ENCODE results near the gene SPSB2.

SPSB2 gene

GRCh38 chr12:6837370-6838060 lies 35.6 kb downstream of the SPSB2 start:
- Histone ChIP-seq H3K27me3 (ENCODE audit: insufficient read depth, low read depth) (peaks cover 17% of the 10 kb centered on the region; the same call in 1 of the 2 replicates), H3K79me2 (ENCODE audit: insufficient read depth, low read depth) (no peaks in the 10 kb centered on the region), H3K36me3 (ENCODE audit: insufficient read depth) (no peaks in the 10 kb centered on the region), H2AFZ (ENCODE audit: low read depth) (no peak overlapping the region), H4K20me1 (ENCODE audit: insufficient read depth) (no peaks in the 10 kb centered on the region), H3K4me2 (no peak overlapping the region), H3K27ac (no peak overlapping the region), H3K4me1 (ENCODE audit: low read depth, poor library complexity, severe bottlenecking) (peaks cover 10% of the 10 kb centered on the region), H3K4me3 (IDR thresholded peaks at IDR 0.05; ENCODE audit: insufficient read depth, low read depth, low read length) (no peak overlapping the region), H3K9ac (no peak overlapping the region)
- no peak for TF ChIP-seq CTCF (conservative IDR thresholded peaks at IDR 0.05; ENCODE audit: low read depth, low read length)

- no peak overlapping the region for H3K4me2 ChIP-seq
- no peak overlapping the region for H3K4me3 ChIP-seq (IDR thresholded peaks at IDR 0.05; ENCODE audit: insufficient read depth, low read depth, low read length)
- H3K27me3 ChIP-seq (ENCODE audit: insufficient read depth, low read depth), result peaks cover 23% of the 10 kb centered on the region; the same call in 1 of the 2 replicates
- peaks cover 10% of the 10 kb centered on the region for H3K4me1 ChIP-seq (ENCODE audit: low read depth, poor library complexity, severe bottlenecking)
- no peak overlapping the region for H2AFZ ChIP-seq (ENCODE audit: low read depth)
- H4K20me1 ChIP-seq (ENCODE audit: insufficient read depth), result no peaks in the 10 kb centered on the region
- no peaks in the 10 kb centered on the region for H3K79me2 ChIP-seq (ENCODE audit: insufficient read depth, low read depth)
- TF ChIP-seq CTCF (conservative IDR thresholded peaks at IDR 0.05; ENCODE audit: low read depth, low read length), result no peak
- no peaks in the 10 kb centered on the region for H3K36me3 ChIP-seq (ENCODE audit: insufficient read depth)
- H3K9ac ChIP-seq, result no peak overlapping the region
- no peak overlapping the region for H3K27ac ChIP-seq
Measured at GRCh38 chr12:6836851-6837250, 36.3 kb downstream of the SPSB2 start.

- no peak for TF ChIP-seq CTCF (conservative IDR thresholded peaks at IDR 0.05; ENCODE audit: low read depth, low read length)
- H3K4me2 ChIP-seq, result no peak overlapping the region
- H3K36me3 ChIP-seq (ENCODE audit: insufficient read depth), result no peaks in the 10 kb centered on the region
- no peaks in the 10 kb centered on the region for H4K20me1 ChIP-seq (ENCODE audit: insufficient read depth)
- H3K4me3 ChIP-seq (IDR thresholded peaks at IDR 0.05; ENCODE audit: insufficient read depth, low read depth, low read length), result no peak overlapping the region
- H3K27me3 ChIP-seq (ENCODE audit: insufficient read depth, low read depth), result peaks cover 41% of the 10 kb centered on the region
- no peaks in the 10 kb centered on the region for H3K79me2 ChIP-seq (ENCODE audit: insufficient read depth, low read depth)
- no peak overlapping the region for H3K27ac ChIP-seq
- peaks cover 5% of the 10 kb centered on the region for H3K4me1 ChIP-seq (ENCODE audit: low read depth, poor library complexity, severe bottlenecking)
- H3K9ac ChIP-seq, result no peak overlapping the region
- no peak overlapping the region for H2AFZ ChIP-seq (ENCODE audit: low read depth)
Measured at GRCh38 chr12:6834873-6835272, 38.2 kb downstream of the SPSB2 start.

- Histone ChIP-seq H3K4me1 (ENCODE audit: low read depth, poor library complexity, severe bottlenecking) (no peaks in the 10 kb centered on the region), H3K4me2 (no peak overlapping the region), H3K27me3 (ENCODE audit: insufficient read depth, low read depth) (peaks cover 46% of the 10 kb centered on the region), H2AFZ (ENCODE audit: low read depth) (no peak overlapping the region), H3K9ac (no peak overlapping the region), H4K20me1 (ENCODE audit: insufficient read depth) (no peaks in the 10 kb centered on the region), H3K27ac (no peak overlapping the region), H3K36me3 (ENCODE audit: insufficient read depth) (no peaks in the 10 kb centered on the region), H3K4me3 (IDR thresholded peaks at IDR 0.05; ENCODE audit: insufficient read depth, low read depth, low read length) (no peak overlapping the region), H3K79me2 (ENCODE audit: insufficient read depth, low read depth) (no peaks in the 10 kb centered on the region)
- no peak for TF ChIP-seq CTCF (conservative IDR thresholded peaks at IDR 0.05; ENCODE audit: low read depth, low read length)
Measured at GRCh38 chr12:6834254-6834653, 38.8 kb downstream of the SPSB2 start.

All from KMS-11 (cell line).